CD4-positive, CD25-positive, alpha-beta regulatory T cell (primary cell): ENCODE results near the gene RPL37A. TPM values are rescaled to one million over a fixed set of nuclear protein-coding genes. Genes with fewer than 3 reads are reported as not detected.
A peak's percentile ranks its signal among the peaks of the same experiment; 100 is the strongest.

Experiments
- ATAC-seq, 2 donors: fragments of 150-1000 bp; cut with Tn5 transposase; one replicate each; pipeline ENCODE4 v1.10.0; 2021; ENCODE audit warnings: low read depth in 2 of 2, moderate number of reproducible peaks in 2 of 2, moderate library complexity in 1 of 2
- DNase-seq, 3 donors: peaks; one replicate each; pipeline versions ENCODE4 v3.0.0 to v3.0.0-alpha.2; 2012 to 2022; ENCODE audit warnings: mixed read lengths in 1 of 3
- H3K27ac ChIP-seq: one replicate; pipeline ENCODE4 v1.7.0; 2013; ENCODE audit warnings: mild to moderate bottlenecking, low read length; ENCODE audit not compliant: insufficient read depth, poor library complexity, severe bottlenecking
- H3K27me3 ChIP-seq: one replicate; pipeline ENCODE4 v1.7.0; 2013; ENCODE audit warnings: low read length; ENCODE audit not compliant: control insufficient read depth, insufficient read depth
- H3K36me3 ChIP-seq: one replicate; pipeline ENCODE4 v1.7.0; 2013; ENCODE audit warnings: mild to moderate bottlenecking, low read length, moderate library complexity; ENCODE audit not compliant: control insufficient read depth, insufficient read depth
- H3K4me1 ChIP-seq: 2 replicates; pipeline ENCODE4 v1.7.0; 2013; ENCODE audit warnings: mild to moderate bottlenecking, low read length; ENCODE audit not compliant: insufficient read depth, control insufficient read depth, poor library complexity, severe bottlenecking
- H3K4me3 ChIP-seq: one replicate; pipeline ENCODE4 v1.7.0; 2013; ENCODE audit warnings: low read depth, mild to moderate bottlenecking, low read length, moderate library complexity
- H3K9me3 ChIP-seq, 2 experiments: 1 replicate in 1 of 2; 2 replicates in 1 of 2; pipeline ENCODE4 v1.7.0; 2013; ENCODE audit warnings: low read length in 2 of 2, mild to moderate bottlenecking in 1 of 2, moderate library complexity in 1 of 2; ENCODE audit not compliant: control insufficient read depth in 2 of 2
- H3K27ac Mint-ChIP-seq, 3 donors: one replicate each; pipeline ENCODE4 v1.8.0; 2020 to 2022; ENCODE audit warnings: mild to moderate bottlenecking in 3 of 3, mixed read lengths in 3 of 3, moderate library complexity in 2 of 3
- H3K27me3 Mint-ChIP-seq: one replicate; pipeline ENCODE4 v1.8.0; 2022; ENCODE audit warnings: mild to moderate bottlenecking, mixed read lengths
- H3K36me3 Mint-ChIP-seq: one replicate; pipeline ENCODE4 v1.8.0; 2020; ENCODE audit warnings: mixed read lengths
- H3K4me1 Mint-ChIP-seq, 4 donors: one replicate each; pipeline ENCODE4 v1.8.0; 2020 to 2022; ENCODE audit warnings: mixed read lengths in 4 of 4, mild to moderate bottlenecking in 1 of 4
- H3K4me3 Mint-ChIP-seq, 4 donors: one replicate each; pipeline ENCODE4 v1.8.0; 2020 to 2022; ENCODE audit warnings: mild to moderate bottlenecking in 4 of 4, mixed read lengths in 4 of 4, moderate library complexity in 3 of 4
- H3K9me3 Mint-ChIP-seq, 7 donors: one replicate each; pipeline ENCODE4 v1.8.0; 2020 to 2022; ENCODE audit warnings: mixed read lengths in 7 of 7, mild to moderate bottlenecking in 3 of 7, moderate library complexity in 2 of 7
- polyA plus RNA-seq, 4 donors: library from polyadenylated mRNA; unstranded; fragments of 300-500 nt; fragmentation: Illumina TruSeq; gene quantifications; one replicate each; pipeline ENCODE4 v1.2.3, GENCODE V29; 2021
- total RNA-seq: library from RNA; stranded (reverse); gene quantifications from one replicate; pipeline ENCODE4 v1.2.3, GENCODE V29; 2022

RPL37A gene
- total and polyA plus RNA-seq, 5 donors from 2014 or later = 2,531 to 4,158 (median 3,408) TPM

- H3K27me3 Mint-ChIP-seq = no peaks in the 10 kb centered on the region
- H3K27ac Mint-ChIP-seq = peak overlapping the region in 1 of 3 donors; percentile 35
Observed at GRCh38 chr2:216478791-216479190, 19.9 kb upstream of the RPL37A start.

DNA sequence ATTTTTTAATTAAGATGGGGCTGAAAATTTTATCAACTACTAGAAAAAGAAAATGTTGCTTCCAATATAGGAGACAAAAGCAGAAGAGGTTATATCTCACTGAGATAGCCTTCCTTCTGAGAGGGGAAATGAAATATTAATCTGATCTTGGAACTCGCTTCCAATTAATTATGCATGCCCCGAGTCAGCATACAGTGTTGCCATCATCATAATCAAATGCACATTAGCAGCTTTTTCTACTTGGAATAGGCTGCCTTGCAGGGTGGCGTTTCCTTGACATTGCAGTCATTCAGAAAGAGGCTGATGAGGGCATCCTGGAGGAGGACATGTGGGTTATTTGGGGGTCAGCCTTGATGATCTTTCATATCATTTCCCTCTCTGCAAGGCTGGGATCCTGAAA lies 18.4 kb upstream of the RPL37A start:
- DNase-seq (no peak), ATAC-seq (no peak)
- Histone ChIP-seq H3K9me3 (no peaks in the 10 kb centered on the region), H3K27ac (no peak overlapping the region), H3K4me1 (no peaks in the 10 kb centered on the region), H3K4me3 (no peak overlapping the region), H3K27me3 (no peaks in the 10 kb centered on the region), H3K36me3 (peaks cover 36% of the 10 kb centered on the region)
- H3K27ac Mint-ChIP-seq = no peak overlapping the region
- H3K9me3 Mint-ChIP-seq = no peaks in the 10 kb centered on the region
- no peak overlapping the region for H3K4me3 Mint-ChIP-seq
- H3K36me3 Mint-ChIP-seq = peaks cover 19% of the 10 kb centered on the region
- H3K4me1 Mint-ChIP-seq = peaks cover 0 to 9% (median 5%) of the 10 kb centered on the region in 4 donors
- H3K27me3 Mint-ChIP-seq = no peaks in the 10 kb centered on the region

More at GRCh38 chr2:216478791-216479190, 19.9 kb upstream of the RPL37A start:
- DNase-seq (no peak), ATAC-seq (no peak)
- Histone ChIP-seq H3K4me1 (no peaks in the 10 kb centered on the region), H3K9me3 (no peaks in the 10 kb centered on the region), H3K4me3 (no peak overlapping the region), H3K36me3 (peaks cover 42% of the 10 kb centered on the region), H3K27me3 (no peaks in the 10 kb centered on the region), H3K27ac (no peak overlapping the region)
- peaks cover 0 to 13% (median 9%) of the 10 kb centered on the region in 4 donors for H3K4me1 Mint-ChIP-seq
- H3K9me3 Mint-ChIP-seq = no peaks in the 10 kb centered on the region
- H3K4me3 Mint-ChIP-seq = no peak overlapping the region
- H3K36me3 Mint-ChIP-seq = peaks cover 19% of the 10 kb centered on the region

DNA sequence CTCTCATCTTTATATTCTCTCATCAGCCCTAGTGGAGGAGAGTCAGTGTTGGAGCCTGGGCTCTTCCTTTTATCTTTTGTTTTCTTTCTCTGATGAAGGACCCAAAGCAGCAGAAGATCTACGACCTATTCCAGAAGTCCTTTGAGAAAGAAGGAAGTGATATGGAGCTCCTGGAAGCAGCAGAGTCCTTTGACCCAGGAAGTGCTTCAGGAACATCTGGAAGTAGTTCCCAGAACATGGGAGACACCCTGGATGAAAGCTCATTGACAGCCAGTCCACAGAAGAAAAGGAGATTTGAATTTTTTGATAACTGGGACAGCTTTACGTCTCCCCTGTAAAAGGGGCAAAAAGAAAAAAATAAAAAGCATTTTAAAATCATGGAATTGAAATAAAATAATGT lies 16.0 kb upstream of the RPL37A start:
- Histone ChIP-seq H3K27ac (no peak overlapping the region), H3K4me3 (no peak overlapping the region), H3K9me3 (no peaks in the 10 kb centered on the region), H3K4me1 (no peaks in the 10 kb centered on the region), H3K36me3 (peaks cover 26% of the 10 kb centered on the region), H3K27me3 (no peaks in the 10 kb centered on the region)
- ATAC-seq (no peak), DNase-seq (no peak)
- Mint-ChIP-seq H3K4me3 (no peak overlapping the region), H3K27ac (no peak overlapping the region), H3K36me3 (peaks cover 12% of the 10 kb centered on the region), H3K27me3 (no peaks in the 10 kb centered on the region), H3K4me1 (peaks cover 0 to 6% (median 0%) of the 10 kb centered on the region in 4 donors), H3K9me3 (no peaks in the 10 kb centered on the region)

GRCh38 chr2:216485237-216485636 lies 13.4 kb upstream of the RPL37A start:
- DNase-seq (no peak), ATAC-seq (no peak)
- Histone ChIP-seq H3K4me3 (no peak overlapping the region), H3K4me1 (no peaks in the 10 kb centered on the region), H3K9me3 (no peaks in the 10 kb centered on the region), H3K27me3 (no peaks in the 10 kb centered on the region), H3K27ac (no peak overlapping the region), H3K36me3 (peaks cover 8% of the 10 kb centered on the region)
- Mint-ChIP-seq H3K36me3 (peaks cover 10% of the 10 kb centered on the region), H3K4me1 (peaks cover 0 to 6% (median 0%) of the 10 kb centered on the region in 4 donors), H3K4me3 (no peak overlapping the region), H3K9me3 (no peaks in the 10 kb centered on the region), H3K27me3 (no peaks in the 10 kb centered on the region), H3K27ac (no peak overlapping the region)

DNA sequence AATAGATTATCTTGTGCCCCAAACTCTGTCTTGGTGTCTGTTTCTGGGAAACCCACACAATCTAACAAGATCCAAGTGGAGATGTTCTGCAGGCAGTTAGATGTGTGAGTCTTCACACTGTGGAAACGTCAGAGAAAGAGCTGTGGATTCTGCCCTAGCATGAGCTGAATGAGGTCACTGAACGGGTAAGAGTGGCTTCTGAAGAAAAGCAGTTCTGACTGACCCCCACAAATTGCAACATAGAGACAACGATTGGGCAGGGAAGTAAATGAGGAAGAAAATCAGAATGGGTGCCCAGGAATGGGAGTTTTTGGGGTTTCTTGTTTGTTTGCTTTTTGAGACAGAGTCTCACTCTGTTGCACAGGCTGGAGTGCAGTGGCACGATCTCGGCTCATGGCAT lies 12.9 kb upstream of the RPL37A start:
- H3K36me3 Mint-ChIP-seq = peaks cover 10% of the 10 kb centered on the region
- no peak for DNase-seq

DNA sequence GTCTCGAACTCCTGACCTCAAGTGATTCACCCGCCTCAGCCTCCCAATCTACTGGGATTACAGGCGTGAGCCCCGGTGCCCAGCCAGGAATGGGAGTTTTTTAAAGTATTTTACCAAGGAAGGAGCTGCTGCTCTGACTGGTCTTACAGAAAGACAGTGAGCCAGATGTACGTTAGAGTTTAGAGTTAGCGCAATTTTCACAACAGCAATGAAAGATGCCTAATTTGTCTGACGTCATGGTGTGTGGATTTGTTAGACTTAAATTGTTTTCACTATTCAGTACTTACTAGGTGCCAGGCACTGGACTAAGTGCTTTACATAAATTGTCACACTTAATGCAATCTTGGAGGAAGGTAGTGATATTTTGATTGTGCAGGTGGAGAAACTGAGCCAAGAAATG lies 12.4 kb upstream of the RPL37A start:
- Histone ChIP-seq H3K36me3 (peaks cover 8% of the 10 kb centered on the region), H3K27ac (no peak overlapping the region), H3K4me1 (no peaks in the 10 kb centered on the region), H3K4me3 (no peak overlapping the region), H3K27me3 (no peaks in the 10 kb centered on the region), H3K9me3 (no peaks in the 10 kb centered on the region)
- no peaks in the 10 kb centered on the region for H3K4me1 Mint-ChIP-seq
- peaks cover 10% of the 10 kb centered on the region for H3K36me3 Mint-ChIP-seq
- DNase-seq (no peak), ATAC-seq (no peak)
- no peak overlapping the region for H3K4me3 Mint-ChIP-seq
- no peaks in the 10 kb centered on the region for H3K27me3 Mint-ChIP-seq
- no peaks in the 10 kb centered on the region for H3K9me3 Mint-ChIP-seq
- H3K27ac Mint-ChIP-seq = no peak overlapping the region

More for the DNA sequence above, 12.9 kb upstream of the RPL37A start:
- Mint-ChIP-seq H3K27me3 (no peaks in the 10 kb centered on the region), H3K4me1 (peaks cover 0 to 2% (median 0%) of the 10 kb centered on the region in 4 donors), H3K9me3 (no peaks in the 10 kb centered on the region), H3K27ac (no peak overlapping the region), H3K4me3 (no peak overlapping the region)
- no peaks in the 10 kb centered on the region for H3K4me1 ChIP-seq
- no peak overlapping the region for H3K27ac ChIP-seq
- no peak overlapping the region for H3K4me3 ChIP-seq
- peaks cover 8% of the 10 kb centered on the region for H3K36me3 ChIP-seq
- ATAC-seq = no peak
- no peaks in the 10 kb centered on the region for H3K9me3 ChIP-seq
- no peaks in the 10 kb centered on the region for H3K27me3 ChIP-seq

DNA sequence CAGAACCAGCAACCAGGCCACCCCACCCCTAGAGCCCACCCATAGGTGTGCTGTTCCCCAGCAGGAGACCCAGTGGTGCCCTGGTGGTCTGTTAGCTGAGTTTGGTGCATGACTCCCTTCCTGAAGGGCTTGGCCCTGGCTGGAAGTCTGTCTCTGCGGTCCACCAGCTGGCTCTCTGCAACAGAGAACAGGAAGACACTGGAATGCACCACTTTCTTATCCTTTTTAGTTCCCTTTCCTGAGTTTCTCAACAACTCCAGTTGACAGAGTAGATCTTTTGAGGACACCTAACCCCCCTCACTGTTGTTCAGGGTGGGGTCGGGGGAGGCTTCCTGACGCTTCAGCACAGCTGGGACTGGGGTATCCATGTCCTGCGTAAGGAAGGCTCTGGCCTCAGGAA lies 11.9 kb upstream of the RPL37A start:
- H3K9me3 ChIP-seq = no peaks in the 10 kb centered on the region
- peaks cover 8% of the 10 kb centered on the region for H3K36me3 ChIP-seq
- no peaks in the 10 kb centered on the region for H3K27me3 Mint-ChIP-seq
- H3K4me1 Mint-ChIP-seq = no peaks in the 10 kb centered on the region
- no peak for DNase-seq
- no peak for ATAC-seq
- no peak overlapping the region for H3K4me3 ChIP-seq
- no peaks in the 10 kb centered on the region for H3K27me3 ChIP-seq
- no peak overlapping the region for H3K27ac ChIP-seq
- H3K27ac Mint-ChIP-seq = no peak overlapping the region
- no peaks in the 10 kb centered on the region for H3K9me3 Mint-ChIP-seq
- H3K4me1 ChIP-seq = no peaks in the 10 kb centered on the region
- H3K4me3 Mint-ChIP-seq = no peak overlapping the region
- H3K36me3 Mint-ChIP-seq = peaks cover 7% of the 10 kb centered on the region

GRCh38 chr2:216490061-216490460 lies 8.6 kb upstream of the RPL37A start:
- H3K4me3 ChIP-seq = no peak overlapping the region
- no peak for ATAC-seq
- no peak for DNase-seq
- H3K4me1 ChIP-seq = no peaks in the 10 kb centered on the region
- Mint-ChIP-seq H3K36me3 (no peaks in the 10 kb centered on the region), H3K9me3 (no peaks in the 10 kb centered on the region), H3K27ac (no peak overlapping the region), H3K4me1 (peaks cover 0 to 2% (median 0%) of the 10 kb centered on the region in 4 donors), H3K4me3 (no peak overlapping the region), H3K27me3 (no peaks in the 10 kb centered on the region)
- H3K36me3 ChIP-seq = no peaks in the 10 kb centered on the region
- no peaks in the 10 kb centered on the region for H3K9me3 ChIP-seq
- H3K27me3 ChIP-seq = no peaks in the 10 kb centered on the region
- no peak overlapping the region for H3K27ac ChIP-seq
